H1 (cell line): ENCODE measurements around the gene C14orf119. TPM values are rescaled to one million over a fixed set of nuclear protein-coding genes. Genes with fewer than 3 reads are reported as not detected.

Experiments
- ASH2L ChIP-seq: fragments of 200-600, 300-600 bp; sonication (generic); IDR thresholded peaks from one replicate; pipeline ENCODE4 v1.7.1; 2017; ENCODE audit warnings: low read length
- MAFK ChIP-seq: IDR thresholded peaks from 2 replicates; pipeline ENCODE4 v1.6.1; 2012; ENCODE audit warnings: low read depth, mild to moderate bottlenecking, improper control_type of control experiment, low read length
- PHF8 ChIP-seq: fragments of 200-600 bp; sonication (generic); conservative IDR thresholded peaks from 2 replicates; pipeline ENCODE4 v1.7.1; 2012; ENCODE audit warnings: low read depth, mild to moderate bottlenecking, inconsistent platforms, low read length, moderate library complexity
- TAF1 ChIP-seq: IDR thresholded peaks from 2 replicates; pipeline ENCODE4 v1.6.1; 2011; ENCODE audit warnings: mild to moderate bottlenecking, low read depth, low read length
- YY1 ChIP-seq: IDR thresholded peaks from 2 replicates; pipeline ENCODE4 v1.6.1; 2011; ENCODE audit warnings: low read depth, mild to moderate bottlenecking, low read length
- polyA plus RNA-seq, 7 experiments: library from polyadenylated mRNA; depleted of rRNA in 3 of 7; stranded (reverse) in 5 of 7; unstranded in 2 of 7; fragments of >200 nt in 5 of 7; fragments of 200-250 nt in 2 of 7; gene quantifications; 1 replicate in 5 of 7; 2 replicates in 1 of 7; 4 replicates in 1 of 7; pipeline versions ENCODE4 v1.2.1 to v1.2.3, GENCODE V29; 2011 to 2013; ENCODE audit warnings: missing spikeins in 2 of 7, mixed read lengths in 2 of 7
- total RNA-seq: library from RNA; stranded (reverse); fragmentation: NEBNext Ultra II Directional; extraction: Animal tissue kit (Norgen Biotek cat#: 25700); gene quantifications from 2 replicates; pipeline ENCODE4 v1.2.1, GENCODE V29; 2021

Gene C14orf119
- total and polyA plus RNA-seq, 2 of the 8 experiments (the other 6 are each of a cell fraction or from before 2014, with no cell fraction given): 78.1 to 94.0 TPM

GRCh38 chr14:23112359-23113178, 17.3 kb downstream of the C14orf119 start (continued):
- TF ChIP-seq MAFK (no peak), YY1 (no peak), ASH2L (no peak), PHF8 (no peak), TAF1 (no peak)
